GM23248 (cell line): ENCODE results near the gene RBP3.

Experiments used
- EZH2 ChIP-seq: fragments of 200-600 bp; sonication (generic); IDR thresholded peaks from 2 replicates; pipeline ENCODE4 v1.6.1; 2018; ENCODE audit warnings: antibody characterized with exemption, mild to moderate bottlenecking; ENCODE audit not compliant: insufficient read depth, poor library complexity, severe bottlenecking
- EZH2phosphoT487 ChIP-seq: fragments of 200-600 bp; sonication (generic); IDR thresholded peaks from 2 replicates; pipeline ENCODE4 v1.6.1; 2018; ENCODE audit warnings: antibody characterized with exemption, moderate library complexity, mild to moderate bottlenecking, low read depth; ENCODE audit not compliant: insufficient read depth

- TF ChIP-seq EZH2phosphoT487 = no peak
- no peak for TF ChIP-seq EZH2
Observed at GRCh38 chr10:47380341-47381102, 32.4 kb downstream of the RBP3 start.
